ENCODE results near the gene CHODL.

Gene CHODL

DNA sequence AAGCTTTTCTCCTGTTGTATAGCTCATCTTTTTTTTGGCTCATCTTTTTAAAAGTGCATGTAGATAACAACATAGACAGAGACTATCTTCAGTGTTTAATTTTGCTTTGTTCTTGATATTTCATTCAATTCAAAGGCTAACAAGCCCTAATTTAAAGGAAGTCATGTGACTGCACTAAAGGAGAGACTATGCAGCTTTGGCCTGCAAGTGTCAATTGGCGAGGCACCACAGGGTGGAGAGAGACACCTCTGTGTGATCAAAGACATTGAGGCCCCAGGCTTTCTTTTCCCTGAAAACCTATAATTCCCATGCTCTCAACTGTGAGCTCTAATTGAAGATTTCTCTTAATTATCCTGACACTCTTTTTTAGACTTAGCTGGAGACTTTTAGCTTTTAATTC, 53.6 kb downstream of the CHODL start:
- Histone ChIP-seq H2AFZ (no peak overlapping the region), H3K4me3 (ENCODE audit: low read depth, low read length) (no peak overlapping the region), H3K27ac (no peak overlapping the region), H3K36me3 (ENCODE audit: control insufficient read depth, insufficient read depth, low read length) (no peaks in the 10 kb centered on the region), H3K9me3 (ENCODE audit: control insufficient read depth, low read length) (no peaks in the 10 kb centered on the region), H3K79me2 (no peaks in the 10 kb centered on the region), H3K27me3 (ENCODE audit: control insufficient read depth, insufficient read depth, low read length) (no peaks in the 10 kb centered on the region), H3K4me2 (ENCODE audit: low read length) (no peak overlapping the region), H3K9ac (no peak overlapping the region), H3K4me1 (no peaks in the 10 kb centered on the region)
- TF ChIP-seq, protein P1, sequence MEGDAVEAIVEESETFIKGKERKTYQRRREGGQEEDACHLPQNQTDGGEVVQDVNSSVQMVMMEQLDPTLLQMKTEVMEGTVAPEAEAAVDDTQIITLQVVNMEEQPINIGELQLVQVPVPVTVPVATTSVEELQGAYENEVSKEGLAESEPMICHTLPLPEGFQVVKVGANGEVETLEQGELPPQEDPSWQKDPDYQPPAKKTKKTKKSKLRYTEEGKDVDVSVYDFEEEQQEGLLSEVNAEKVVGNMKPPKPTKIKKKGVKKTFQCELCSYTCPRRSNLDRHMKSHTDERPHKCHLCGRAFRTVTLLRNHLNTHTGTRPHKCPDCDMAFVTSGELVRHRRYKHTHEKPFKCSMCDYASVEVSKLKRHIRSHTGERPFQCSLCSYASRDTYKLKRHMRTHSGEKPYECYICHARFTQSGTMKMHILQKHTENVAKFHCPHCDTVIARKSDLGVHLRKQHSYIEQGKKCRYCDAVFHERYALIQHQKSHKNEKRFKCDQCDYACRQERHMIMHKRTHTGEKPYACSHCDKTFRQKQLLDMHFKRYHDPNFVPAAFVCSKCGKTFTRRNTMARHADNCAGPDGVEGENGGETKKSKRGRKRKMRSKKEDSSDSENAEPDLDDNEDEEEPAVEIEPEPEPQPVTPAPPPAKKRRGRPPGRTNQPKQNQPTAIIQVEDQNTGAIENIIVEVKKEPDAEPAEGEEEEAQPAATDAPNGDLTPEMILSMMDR (IDR thresholded peaks at IDR 0.05) = no peak

All from parathyroid adenoma (tissue), 2 donors.